PC-9 (cell line): ENCODE results near the gene PILRA.
"Not testable (repeated sequence)": the region's sequence is repeated elsewhere in the genome, so short reads cannot be mapped to it uniquely, and the experiment has no call there.

Source experiments
- CTCF ChIP-seq: fragments of 200-600 bp; sonication (generic); conservative IDR thresholded peaks from 2 replicates; pipeline ENCODE4 v1.6.1; 2017; ENCODE audit warnings: mixed run types, antibody characterized with exemption, mild to moderate bottlenecking, moderate library complexity
- EZH2 ChIP-seq: fragments of 200-600 bp; sonication (generic); IDR thresholded peaks from 2 replicates; pipeline ENCODE4 v1.8.0; 2017; ENCODE audit warnings: antibody characterized with exemption, low read depth

- not testable (repeated sequence) for TF ChIP-seq CTCF, EZH2
Measured at GRCh38 chr7:100338083-100338696, 35.1 kb upstream of the PILRA start.
